Psoas muscle (tissue), 8 donors: ENCODE data around the gene BCAP31. TPM values are rescaled to one million over a fixed set of nuclear protein-coding genes. Genes with fewer than 3 reads are reported as not detected.

Source experiments
- ATAC-seq, 4 donors: fragments of 200-7000 bp; cut with Tn5 transposase; one replicate each; pipeline ENCODE4 v1.9.1; 2020; ENCODE audit warnings: moderate library complexity in 3 of 4, mild to moderate bottlenecking in 2 of 4
- DNase-seq, 2 donors: peaks; one replicate each; pipeline ENCODE4 v3.0.0-alpha.2; 2020
- H3K27ac ChIP-seq: fragments of 200-600 bp; one replicate; pipeline ENCODE4 v1.8.0; 2022
- H3K27me3 ChIP-seq, 3 donors: fragments of 200-600 bp in 1 of 3; one replicate each; pipeline versions ENCODE4 v1.6.1 to v1.8.0; 2013 to 2022; ENCODE audit warnings: low read length in 2 of 3, mild to moderate bottlenecking in 2 of 3, moderate library complexity in 1 of 3; ENCODE audit not compliant: insufficient read depth in 3 of 3
- H3K36me3 ChIP-seq, 2 donors: fragments of 200-600 bp in 1 of 2; one replicate each; pipeline versions ENCODE4 v1.6.1 to v1.8.0; 2013 to 2022; ENCODE audit warnings: low read depth in 1 of 2, mild to moderate bottlenecking in 1 of 2, moderate library complexity in 1 of 2; ENCODE audit not compliant: insufficient read depth in 1 of 2
- H3K4me1 ChIP-seq: fragments of 200-600 bp; one replicate; pipeline ENCODE4 v1.8.0; 2022
- H3K4me3 ChIP-seq: fragments of 200-600 bp; one replicate; pipeline ENCODE4 v1.8.0; 2022; ENCODE audit warnings: mild to moderate bottlenecking
- H3K9me3 ChIP-seq: fragments of 200-600 bp; one replicate; pipeline ENCODE4 v1.8.0; 2022
- CTCF ChIP-seq: fragments of 200-600 bp; IDR thresholded peaks from one replicate; pipeline ENCODE4 v1.8.0; 2022; ENCODE audit warnings: antibody characterized with exemption
- WGBS, 3 donors: extraction: QIAGEN DNeasy Blood & Tissue Kit; methylation state at CpG; one replicate each; pipeline versions ENCODE4 v1.1.6 to v1.1.7; 2013; 5-methylcytosine and 5-hydroxymethylcytosine counted together
- intact Hi-C, 2 donors: fragments of 100-400 bp; cut with DNase I; formaldehyde crosslinking; loops; one replicate each; pipeline versions ENCODE4 v1.11.0 to v1.14.2; 2022
- polyA plus RNA-seq, 3 donors: library from polyadenylated mRNA; stranded (reverse); fragments of 200-250 nt; gene quantifications; one replicate each; pipeline ENCODE4 v1.2.3, GENCODE V29; 2013
- total RNA-seq, 4 donors: library from RNA; stranded (reverse); fragmentation: NEBNext Ultra II Directional in 2 of 4; extraction: Animal tissue kit (Norgen Biotek cat#: 25700) in 2 of 4; gene quantifications; one replicate each; pipeline versions ENCODE4 v1.2.1 to v1.2.4, GENCODE V29; 2021 to 2023
- donor health status: healthy with polysubstance abuse.
- donor health status: DM: no; HTN: no; CAD: no; lungs with moderate emphysema.
- donor health status: Bipolar disorder and iron deficiency.
- donor health status: healthy.
- donor health status: DM: yes; HTN: yes; CAD: no.
- donor health status: DM: no; HTN: no; CAD: no.
- donor health status: DM: no; HTN: no; CAD: no.
- donor health status: DM: yes; HTN: yes; CAD: no.

The BCAP31 gene
- total and polyA plus RNA-seq, 7 donors = 63.7 to 97.3 (median 66.0) TPM

- DNase-seq (no peak), ATAC-seq (no peak)
- peaks cover 0 to 25% (median 3%) of the 10 kb centered on the region in 3 donors for H3K27me3 ChIP-seq
- 89 to 94% (median 93%) methylated on average over 19 to 23 of the region's 23 CpGs for WGBS, 3 donors
- H3K27ac ChIP-seq = no peak overlapping the region
- intact Hi-C loops = no loop called here
- no peaks in the 10 kb centered on the region for H3K4me1 ChIP-seq
- no peaks in the 10 kb centered on the region for H3K36me3 ChIP-seq
- TF ChIP-seq CTCF = no peak
- H3K4me3 ChIP-seq = no peak overlapping the region
- H3K9me3 ChIP-seq = no peaks in the 10 kb centered on the region
Observed at GRCh38 chrX:153670748-153671588, 53.2 kb downstream of the BCAP31 start.

GRCh38 chrX:153669901-153670731 lies 54.1 kb downstream of the BCAP31 start:
- intact Hi-C loops = loop anchor here (5.0 to 10.0 kb wide), 5 partner anchors 58 to 725 kb away; no protein-coding TSS in a partner anchor
- no peak overlapping the region for H3K27ac ChIP-seq

GRCh38 chrX:153669174-153669890 lies 54.9 kb downstream of the BCAP31 start:
- peak in 2 of 4 donors; percentile 33 to 62 for ATAC-seq
- H3K4me3 ChIP-seq = no peak overlapping the region
- intact Hi-C loops = loop anchor here (5.0 to 10.0 kb wide), 5 partner anchors 57 to 725 kb away; no protein-coding TSS in a partner anchor
- H3K36me3 ChIP-seq = no peaks in the 10 kb centered on the region
- H3K4me1 ChIP-seq = no peaks in the 10 kb centered on the region
- H3K9me3 ChIP-seq = no peaks in the 10 kb centered on the region
- TF ChIP-seq CTCF = peak; percentile 66
- 60 to 72% (median 62%) methylated on average over 5 to 17 of the region's 17 CpGs for WGBS, 3 donors
- DNase-seq = no peak
- no peak overlapping the region for H3K27ac ChIP-seq
- H3K27me3 ChIP-seq = peaks cover 0 to 18% (median 3%) of the 10 kb centered on the region in 3 donors

More at GRCh38 chrX:153669901-153670731, 54.1 kb downstream of the BCAP31 start:
- no peak for TF ChIP-seq CTCF
- Histone ChIP-seq H3K4me1 (no peaks in the 10 kb centered on the region), H3K4me3 (no peak overlapping the region), H3K36me3 (no peaks in the 10 kb centered on the region), H3K9me3 (no peaks in the 10 kb centered on the region), H3K27me3 (peaks cover 0 to 19% (median 3%) of the 10 kb centered on the region in 3 donors)
- 82 to 93% (median 83%) methylated on average over 8 to 23 of the region's 23 CpGs for WGBS, 3 donors
- no peak for DNase-seq
- no peak for ATAC-seq

GRCh38 chrX:153668423-153669173 lies 55.6 kb downstream of the BCAP31 start:
- WGBS, 3 donors = 85 to 88% (median 86%) methylated on average over 6 to 11 of the region's 11 CpGs
- H3K4me1 ChIP-seq = no peaks in the 10 kb centered on the region
- H3K4me3 ChIP-seq = no peak overlapping the region
- no peaks in the 10 kb centered on the region for H3K9me3 ChIP-seq
- intact Hi-C loops = loop anchor here (5.0 to 10.0 kb wide), 5 partner anchors 56 to 724 kb away; no protein-coding TSS in a partner anchor
- peaks cover 0 to 16% (median 0%) of the 10 kb centered on the region in 3 donors for H3K27me3 ChIP-seq
- no peaks in the 10 kb centered on the region for H3K36me3 ChIP-seq
- no peak for TF ChIP-seq CTCF
- DNase-seq (no peak), ATAC-seq (peak in 1 of 4 donors; percentile 16)
- no peak overlapping the region for H3K27ac ChIP-seq
